Glomerular visceral epithelial cell (primary cell): ENCODE measurements around the gene PNMA8A.
"Not testable (repeated sequence)": the region's sequence is repeated elsewhere in the genome, so short reads cannot be mapped to it uniquely, and the experiment has no call there.

Experiments
- DNase-seq: peaks from one replicate; pipeline ENCODE4 v3.0.0-alpha.2; 2016; ENCODE audit errors: extremely low spot score

PNMA8A gene

GRCh38 chr19:46463516-46463915 is 7.8 kb downstream of the PNMA8A start:
- no peak for DNase-seq

DNA sequence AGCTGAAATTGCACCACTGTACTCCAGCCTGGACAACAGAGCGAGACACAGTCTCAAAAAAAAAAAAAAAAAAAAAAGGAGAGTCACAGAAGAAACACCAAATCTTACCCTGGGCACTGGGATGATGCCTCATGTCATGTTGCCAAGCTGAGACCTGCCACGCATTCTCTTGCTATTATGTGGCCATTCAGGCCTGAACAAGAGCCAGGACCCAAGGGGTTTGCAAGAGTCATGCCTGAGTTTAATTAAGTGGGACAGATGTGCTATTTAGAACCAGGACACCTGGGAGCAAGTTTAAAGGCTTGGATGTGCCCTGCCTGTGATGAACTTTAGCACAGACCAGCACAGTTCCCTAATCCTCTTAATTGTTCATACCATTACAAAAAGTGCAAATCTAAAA is 9.8 kb downstream of the PNMA8A start:
- DNase-seq = no peak

DNA sequence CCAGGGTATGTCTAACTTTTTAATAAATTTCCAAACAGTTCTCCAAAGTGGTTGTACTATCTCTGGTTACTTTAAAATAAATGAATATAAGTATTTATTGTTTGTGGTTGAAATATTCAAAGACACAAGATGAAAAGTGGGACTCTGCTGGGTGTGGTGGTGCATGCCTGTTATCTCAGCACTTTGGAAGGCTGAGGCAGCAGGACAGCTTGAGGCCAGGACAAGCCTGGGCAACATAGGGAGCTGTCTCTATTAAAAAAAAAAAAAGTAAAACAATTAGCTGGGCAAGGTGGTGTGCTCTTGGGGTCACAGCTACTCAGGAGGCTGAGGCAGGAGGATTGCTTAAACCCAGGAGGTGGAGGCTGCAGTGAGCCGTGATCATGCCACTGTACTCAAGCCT is 10.4 kb downstream of the PNMA8A start:
- no peak for DNase-seq

DNA sequence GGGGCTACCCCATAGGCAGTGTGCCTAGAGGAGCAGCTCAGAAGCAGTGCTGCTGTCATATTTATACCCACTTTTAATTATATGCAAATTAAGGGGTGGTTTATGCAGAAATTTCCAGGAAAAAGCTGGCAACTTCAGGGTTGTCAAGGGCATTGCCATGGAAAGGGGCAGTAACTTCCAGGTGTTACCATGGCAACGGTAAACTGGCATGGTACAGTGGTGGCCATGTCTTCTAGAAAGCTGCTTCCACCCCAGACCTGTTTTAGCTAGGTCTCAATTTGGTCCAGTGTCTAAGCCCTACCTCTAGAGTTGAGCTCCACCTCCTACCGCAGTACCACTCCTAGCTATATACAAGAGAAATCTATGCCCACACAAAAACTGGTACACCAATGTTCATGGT is 11.3 kb downstream of the PNMA8A start:
- DNase-seq = no peak

GRCh38 chr19:46456930-46457329 is 14.4 kb downstream of the PNMA8A start:
- DNase-seq = no peak

DNA sequence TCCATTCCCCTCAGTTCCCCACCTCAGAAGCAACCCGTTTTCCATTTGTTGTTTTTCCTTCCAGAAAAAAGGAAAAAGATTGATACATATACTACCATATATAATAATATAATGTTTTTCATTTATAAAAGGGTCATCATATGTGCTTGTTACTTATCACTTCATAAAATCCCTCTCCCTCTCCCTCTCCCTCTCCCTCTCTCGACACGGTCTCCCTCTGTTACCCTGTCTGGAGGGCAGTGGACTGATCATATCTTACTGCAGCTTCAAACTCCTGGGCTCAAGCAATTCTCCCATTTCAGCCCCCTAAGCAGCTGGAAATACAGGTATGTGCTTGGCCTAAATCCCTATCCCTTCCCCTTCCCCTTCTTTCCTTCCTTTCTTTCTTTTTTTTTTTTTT is 17.1 kb downstream of the PNMA8A start:
- DNase-seq = no peak

- no peak for DNase-seq
These were observed 17.7 kb downstream of the PNMA8A start for GRCh38 chr19:46453661-46454060.

GRCh38 chr19:46452186-46452585 is 19.2 kb downstream of the PNMA8A start:
- no peak for DNase-seq

DNA sequence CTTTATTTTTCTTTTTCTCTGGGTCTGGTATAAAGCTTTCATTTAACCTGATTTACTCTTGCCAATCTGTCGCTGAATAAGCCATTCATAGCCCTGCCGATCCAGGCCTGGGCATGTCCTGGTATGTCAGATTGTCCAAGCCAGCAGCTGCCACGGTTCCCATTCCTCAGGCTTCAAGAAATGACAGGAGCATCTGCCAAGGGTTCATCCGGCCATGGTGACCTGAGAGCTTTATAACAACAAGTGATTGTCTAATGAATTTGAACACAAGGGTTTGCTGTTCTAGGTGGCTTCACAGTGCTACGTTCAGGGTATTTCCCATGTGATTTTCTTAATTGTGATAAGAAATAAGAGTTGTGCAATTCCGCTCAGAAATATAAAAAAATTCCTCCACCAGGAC is 20.0 kb downstream of the PNMA8A start:
- no peak for DNase-seq

GRCh38 chr19:46450737-46451136 is 20.6 kb downstream of the PNMA8A start:
- no peak for DNase-seq

GRCh38 chr19:46449228-46449627 is 22.1 kb downstream of the PNMA8A start:
- no peak for DNase-seq

- no peak for DNase-seq
These were observed 22.8 kb downstream of the PNMA8A start for GRCh38 chr19:46448601-46449000.

- no peak for DNase-seq
These were observed 23.5 kb downstream of the PNMA8A start for GRCh38 chr19:46447824-46448223.

GRCh38 chr19:46447006-46447405 is 24.4 kb downstream of the PNMA8A start:
- DNase-seq = no peak

GRCh38 chr19:46446021-46446420 is 25.3 kb downstream of the PNMA8A start:
- DNase-seq = no peak

DNA sequence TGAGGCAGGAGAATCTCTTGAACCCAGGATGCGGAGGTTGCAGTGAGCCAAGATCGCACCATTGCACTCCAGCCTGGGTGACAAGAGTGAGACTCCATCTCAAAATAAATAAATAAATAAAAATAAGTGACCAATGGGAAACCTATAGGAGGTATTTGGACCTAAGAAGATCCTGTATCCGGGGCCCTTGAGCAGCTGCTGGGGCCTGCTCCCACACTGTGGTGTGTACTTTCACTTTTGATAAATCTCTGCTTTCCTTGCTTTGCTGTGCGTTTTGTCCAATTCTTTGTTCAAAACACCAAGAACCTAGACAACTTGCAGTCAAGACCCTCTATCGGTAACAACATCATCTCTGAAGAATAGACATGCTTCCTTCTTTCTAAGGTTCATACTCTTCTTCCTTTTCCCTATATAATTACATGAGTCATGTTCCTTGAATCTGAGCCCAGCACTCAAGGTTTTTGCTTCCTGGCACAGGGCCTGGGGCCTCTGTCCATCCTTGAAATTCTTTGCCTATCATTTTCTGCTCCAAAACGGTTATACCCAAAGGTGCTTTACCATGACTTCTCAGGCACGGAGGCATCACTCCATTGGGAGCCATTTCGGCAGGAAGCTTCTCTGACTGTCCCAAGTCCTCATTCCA is 28.4 kb downstream of the PNMA8A start:
- peak; percentile 63 for DNase-seq

GRCh38 chr19:46441866-46442265 is 29.5 kb downstream of the PNMA8A start:
- no peak for DNase-seq

DNA sequence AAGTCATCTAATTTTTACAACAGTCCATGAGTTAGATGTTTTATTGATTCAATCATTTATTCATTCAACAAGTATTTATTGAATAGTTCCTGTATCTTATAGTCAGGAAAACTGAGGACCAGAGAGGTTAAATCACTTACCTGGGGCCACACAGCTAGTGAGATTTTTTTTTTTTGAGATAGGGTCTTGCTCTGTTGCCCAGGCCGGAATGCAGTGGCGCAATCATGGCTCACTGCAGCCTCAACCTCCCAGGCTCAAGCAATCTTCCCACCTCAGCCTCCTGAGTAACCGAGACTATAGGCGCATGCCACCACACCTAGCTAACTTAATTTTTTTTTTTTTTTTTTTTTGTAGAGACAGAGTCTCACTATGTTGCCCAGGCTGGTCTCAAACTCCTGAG is 35.7 kb downstream of the PNMA8A start:
- not testable (repeated sequence) for DNase-seq

GRCh38 chr19:46435009-46435408 is 36.4 kb downstream of the PNMA8A start:
- no peak for DNase-seq

GRCh38 chr19:46433470-46433869 is 37.9 kb downstream of the PNMA8A start:
- DNase-seq = not testable (repeated sequence)

DNA sequence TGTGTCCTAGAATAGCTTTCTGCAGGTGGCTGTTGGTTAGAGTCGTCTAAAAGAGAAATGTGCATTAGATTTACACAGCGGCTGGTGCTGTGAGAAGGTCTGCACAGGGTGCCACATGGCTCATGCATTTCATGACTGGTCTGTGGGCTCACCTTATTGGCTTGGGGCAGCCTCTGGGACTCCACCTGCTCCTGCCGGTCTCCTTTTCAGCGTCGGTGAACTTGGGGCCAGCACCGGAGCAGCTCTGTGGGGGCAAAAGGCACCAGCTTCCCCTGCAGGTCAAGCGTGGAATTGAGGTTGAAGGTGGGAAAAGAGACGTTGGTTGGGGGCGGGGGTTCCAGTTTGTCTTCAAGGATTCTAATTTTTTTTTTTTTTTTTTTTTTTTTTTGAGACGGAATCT is 39.5 kb downstream of the PNMA8A start:
- no peak for DNase-seq

DNA sequence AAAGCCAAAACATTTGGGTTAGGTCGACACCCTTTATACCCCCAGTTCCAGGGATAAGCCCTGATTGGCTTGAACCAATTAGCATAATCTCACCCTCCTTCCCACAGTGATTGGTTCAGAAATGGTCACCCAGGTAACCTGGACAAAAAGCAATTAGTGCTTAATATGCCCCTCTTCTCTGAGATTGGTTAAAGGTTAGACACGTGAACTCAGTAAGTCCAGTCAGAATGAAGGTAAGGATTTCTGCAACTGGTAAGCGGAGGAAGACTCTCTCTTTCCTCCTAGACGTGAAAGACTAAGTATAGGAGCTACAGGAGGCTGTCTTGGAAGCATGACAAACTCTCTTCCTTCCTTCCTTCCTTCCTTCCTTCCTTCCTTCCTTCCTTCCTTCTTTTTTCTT is 41.4 kb downstream of the PNMA8A start:
- DNase-seq = no peak

GRCh38 chr19:46428239-46429135 is 42.9 kb downstream of the PNMA8A start, which contains the start of gene PNMA8C:
Gene PNMA8C, minus strand, starts transcription at chr19:46428936. Its CDS starts 577 bp downstream, at chr19:46428359.
- DNase-seq = peak; percentile 58
